B cell (primary cell): Measurements from ENCODE around the gene CD109.

Source experiments
- CTCF ChIP-seq: fragments of 200-600 bp; IDR thresholded peaks from one replicate; pipeline ENCODE4 v1.8.0; 2022; ENCODE audit warnings: antibody characterized with exemption, mild to moderate bottlenecking
- EZH2 ChIP-seq: IDR thresholded peaks from 2 replicates; pipeline ENCODE4 v1.6.1; 2012; ENCODE audit warnings: borderline replicate concordance, low read depth, mild to moderate bottlenecking, moderate library complexity, low read length; ENCODE audit not compliant: insufficient read depth, poor library complexity, severe bottlenecking

- TF ChIP-seq CTCF (no peak), EZH2 (no peak)
Measured at GRCh38 chr6:73752943-73753342, 56.9 kb downstream of the CD109 start.
